NOMO-1 treated with DMSO at 0.1 percent for 48 hours (cell line): ENCODE data around the gene RGMA.
A peak's percentile ranks its signal among the peaks of the same experiment; 100 is the strongest.
"Not testable (repeated sequence)": the region's sequence is repeated elsewhere in the genome, so short reads cannot be mapped to it uniquely, and the experiment has no call there.

Source experiments
- DNase-seq: peaks from one replicate; lab custom pipeline; 2025; ENCODE audit not compliant: unreplicated experiment; lab: John Stamatoyannopoulos, UW

RGMA gene

GRCh38 chr15:93035953-93036810, 52.8 kb downstream of the RGMA start:
- DNase-seq = peak; percentile 63

DNA sequence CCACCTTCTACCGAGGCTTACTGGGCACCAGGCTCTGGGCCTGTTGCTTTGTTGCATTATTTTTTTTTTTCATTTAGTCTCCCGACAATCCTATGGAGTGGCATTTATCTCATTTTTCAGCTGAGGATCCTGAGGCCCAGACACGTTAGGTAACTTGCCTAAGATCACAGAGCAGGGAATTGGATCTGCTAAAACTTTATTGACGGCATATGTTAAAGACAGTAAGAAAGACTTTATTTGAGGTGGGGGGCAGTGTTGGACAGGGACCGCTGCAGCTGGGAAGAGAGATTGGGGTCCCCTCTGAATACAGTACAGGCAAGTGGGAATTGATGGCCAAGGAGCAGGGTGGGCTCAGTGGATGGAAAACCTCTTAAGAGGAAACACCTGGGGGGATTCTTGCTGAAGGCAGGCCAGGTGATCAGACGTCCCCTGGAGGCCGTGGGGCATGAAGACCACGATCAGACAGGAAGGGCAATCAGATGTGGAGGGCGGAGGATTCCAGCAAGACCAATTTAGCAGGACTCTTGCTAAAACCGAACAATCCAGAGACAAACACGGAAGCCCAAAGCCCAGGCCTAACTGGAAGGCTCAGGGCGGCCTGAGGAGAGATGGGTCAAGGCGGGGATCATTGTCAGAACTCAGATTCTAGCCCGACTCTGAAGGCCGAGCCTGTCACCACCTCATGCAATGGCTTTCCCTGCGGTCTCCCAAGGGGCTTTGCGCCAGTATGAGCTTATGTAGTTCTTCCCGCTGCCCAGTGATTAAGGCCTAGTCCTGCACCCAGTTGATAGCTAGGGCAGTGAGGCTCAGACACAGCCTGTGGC, 53.7 kb downstream of the RGMA start:
- DNase-seq = no peak

- no peak for DNase-seq
Observed at GRCh38 chr15:93034512-93034911, 54.5 kb downstream of the RGMA start.

- DNase-seq = no peak
Observed at GRCh38 chr15:93033434-93034045, 55.5 kb downstream of the RGMA start.

DNA sequence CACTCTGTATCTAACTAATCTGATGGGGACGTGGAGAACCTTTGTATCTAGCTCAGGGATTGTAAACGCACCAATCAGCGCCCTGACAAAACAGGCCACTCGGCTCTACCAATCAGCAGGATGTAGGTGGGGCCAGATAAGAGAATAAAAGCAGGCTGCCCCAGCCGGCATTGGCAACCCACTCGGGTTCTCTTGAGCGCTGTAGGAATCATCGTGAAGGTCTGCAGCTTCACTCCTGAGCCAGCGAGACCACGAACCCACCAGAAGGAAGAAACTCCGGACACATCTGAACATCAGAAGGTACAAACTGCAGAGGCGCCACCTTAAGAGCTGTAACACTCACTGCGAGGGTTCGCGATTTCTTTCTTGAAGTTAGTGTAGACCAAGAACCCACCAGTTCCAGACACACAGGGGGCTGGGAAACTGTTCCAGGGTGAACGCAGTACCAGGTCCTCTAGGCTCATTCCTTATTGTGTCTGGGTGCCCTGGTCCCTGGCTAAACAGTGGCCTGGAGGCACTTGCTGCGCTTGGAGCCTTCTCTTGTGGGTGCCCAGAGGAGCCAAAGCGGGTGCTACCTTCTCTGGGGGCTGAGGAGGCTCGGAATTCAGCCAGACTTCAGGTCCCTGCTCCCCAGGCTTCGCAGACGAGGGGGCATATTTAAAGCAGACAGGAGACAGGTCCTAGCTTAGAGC, 56.4 kb downstream of the RGMA start:
- DNase-seq = not testable (repeated sequence)

- DNase-seq = not testable (repeated sequence)
Observed at GRCh38 chr15:93031557-93032384, 57.2 kb downstream of the RGMA start.

- DNase-seq = no peak
Observed at GRCh38 chr15:93031103-93031464, 57.9 kb downstream of the RGMA start.

GRCh38 chr15:93030430-93031102, 58.4 kb downstream of the RGMA start:
- DNase-seq = peak; percentile 33

- DNase-seq = no peak
Observed at GRCh38 chr15:93029836-93030429, 59.1 kb downstream of the RGMA start.

DNA sequence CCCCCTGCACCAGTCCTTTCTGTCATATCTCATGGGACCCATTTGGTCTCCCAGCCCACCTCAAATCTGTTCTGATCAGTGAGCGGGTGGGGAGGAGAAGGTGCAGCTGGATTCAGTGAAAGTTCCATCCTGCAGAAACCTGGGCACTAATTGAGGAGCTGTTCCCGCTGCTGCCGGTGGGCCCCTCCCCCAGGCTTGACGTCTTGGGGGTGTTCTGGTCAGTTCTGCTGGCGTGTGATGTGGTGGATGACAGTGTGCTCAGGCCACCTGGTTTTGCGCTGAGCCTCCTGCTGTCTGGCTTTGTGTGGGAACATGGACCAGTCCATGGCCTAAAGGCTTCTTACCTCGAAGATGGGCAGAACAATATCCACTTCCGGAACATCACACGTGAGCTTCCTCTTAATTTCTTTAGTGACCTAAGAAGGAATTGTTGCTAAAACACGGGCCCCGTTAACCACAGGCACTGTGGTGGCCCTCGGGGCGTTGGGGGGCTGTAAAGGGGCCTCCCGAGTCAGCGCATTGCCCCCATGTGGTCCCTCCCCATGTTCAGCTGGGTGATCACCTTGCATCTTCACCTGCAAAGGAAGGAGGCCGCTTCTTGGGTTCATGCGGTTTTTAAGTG, 59.7 kb downstream of the RGMA start:
- DNase-seq = peak; percentile 28

DNA sequence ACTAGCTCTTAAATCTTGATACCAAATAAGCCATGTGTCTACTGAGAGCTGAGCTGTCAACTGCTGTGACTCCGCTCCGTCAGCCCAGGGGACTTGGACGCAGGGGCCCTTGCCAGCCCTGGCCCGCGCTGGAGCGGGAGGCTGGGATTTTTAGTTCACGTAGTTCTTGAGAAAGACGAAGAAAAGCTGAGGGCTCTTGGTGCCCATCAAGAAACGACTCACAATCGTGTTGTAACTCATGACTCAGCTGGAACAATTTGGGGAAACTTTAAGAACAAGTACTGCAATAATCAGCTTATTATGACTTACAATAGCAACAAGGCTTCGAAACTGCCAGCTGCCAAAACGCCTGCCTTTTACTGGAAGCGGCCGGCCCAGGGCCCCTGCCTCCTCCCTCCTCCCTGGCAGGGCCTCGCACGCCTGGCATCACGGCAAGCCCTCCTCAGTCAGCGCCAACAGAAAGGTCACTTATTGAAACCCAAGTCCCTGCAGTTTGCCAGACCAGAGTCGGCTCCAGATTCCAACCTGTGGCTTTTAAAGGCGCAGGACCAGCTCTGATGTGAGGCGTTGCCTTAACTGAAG, 60.3 kb downstream of the RGMA start:
- peak; percentile 96 for DNase-seq

GRCh38 chr15:93028111-93028631, 60.8 kb downstream of the RGMA start:
- no peak for DNase-seq

DNA sequence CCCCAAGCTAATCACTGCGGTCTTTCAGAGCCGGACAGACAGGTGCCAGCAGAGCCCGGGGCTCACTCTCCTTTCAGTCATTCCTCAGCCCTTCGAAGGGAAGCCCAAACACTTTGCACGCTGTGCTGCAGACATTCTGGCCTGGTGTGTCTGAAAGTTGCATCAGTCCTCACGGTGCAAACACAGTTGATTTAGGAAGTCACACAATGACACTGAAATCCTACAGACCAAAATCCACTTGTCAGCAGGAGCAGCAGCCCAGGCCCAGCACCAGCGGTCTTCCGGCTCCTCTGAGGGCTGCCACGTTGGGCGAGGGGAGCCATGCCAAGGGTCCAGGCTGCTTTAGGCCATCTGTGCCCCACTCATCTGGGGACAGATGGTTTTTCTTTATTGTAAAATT, 61.6 kb downstream of the RGMA start:
- peak; percentile 18 for DNase-seq

- no peak for DNase-seq
Observed at GRCh38 chr15:93026380-93026817, 62.6 kb downstream of the RGMA start.

- DNase-seq = peak; percentile 21
Observed at GRCh38 chr15:93025625-93025982, 63.4 kb downstream of the RGMA start.

- DNase-seq = no peak
Observed at GRCh38 chr15:93024716-93025624, 64.0 kb downstream of the RGMA start.

DNA sequence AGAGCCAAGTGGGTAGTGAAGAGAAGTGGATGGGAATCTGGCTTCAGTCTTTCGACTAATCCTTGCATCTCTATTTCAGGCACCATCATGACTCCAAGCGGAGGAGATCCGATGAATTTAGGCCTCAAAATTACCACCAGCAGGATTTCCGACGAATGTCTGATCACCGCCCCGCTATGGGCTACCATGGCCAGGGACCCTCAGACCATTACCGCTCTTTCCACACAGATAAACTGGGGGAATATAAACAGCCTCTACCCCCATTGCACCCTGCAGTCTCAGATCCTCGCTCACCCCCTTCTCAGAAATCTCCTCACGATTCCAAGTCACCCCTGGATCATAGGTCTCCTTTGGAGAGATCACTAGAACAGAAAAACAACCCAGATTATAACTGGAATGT, 64.7 kb downstream of the RGMA start:
- DNase-seq = no peak
